A673 (cell line): ENCODE measurements around the gene AOX1.

Source experiments
- CTCF ChIP-seq: fragments of 300-800, 200-600 bp; sonication (generic); conservative IDR thresholded peaks from 2 replicates; pipeline ENCODE4 v1.5.1; 2017; ENCODE audit warnings: low read depth, mild to moderate bottlenecking, antibody characterized with exemption, low read length, moderate library complexity, mixed read lengths
- EZH2 ChIP-seq: fragments of 200-600 bp; sonication (generic); IDR thresholded peaks from 2 replicates; pipeline ENCODE4 v1.6.1; 2017; ENCODE audit warnings: borderline replicate concordance, low read depth, mild to moderate bottlenecking, mixed read lengths, antibody characterized with exemption, low read length; ENCODE audit not compliant: poor library complexity, severe bottlenecking

GRCh38 chr2:200603972-200604371 lies 18.2 kb downstream of the AOX1 start:
- TF ChIP-seq CTCF (no peak), EZH2 (no peak)
